ENCODE results near the gene CYP27A1. TPM values are rescaled to one million over a fixed set of nuclear protein-coding genes. Genes with fewer than 3 reads are reported as not detected.

Gene CYP27A1
- total RNA-seq, 1 donor from 2014 or later = 6.7 TPM

GRCh38 chr2:218856167-218856895 is 74.4 kb downstream of the CYP27A1 start:
- no peaks in the 10 kb centered on the region for H3K36me3 ChIP-seq
- H3K9me3 ChIP-seq (replicated peaks) = no peaks in the 10 kb centered on the region
- DNase-seq = no peak
- H3K4me1 ChIP-seq = peaks cover 29% of the 10 kb centered on the region
- H3K27ac ChIP-seq (replicated peaks) = no peak overlapping the region
- H3K4me3 ChIP-seq = no peak overlapping the region
- no peak for TF ChIP-seq CTCF (IDR thresholded peaks at IDR 0.05; ENCODE audit: borderline replicate concordance)
- intact Hi-C loops (cut with micrococcal nuclease) = no loop called here
- H3K27me3 ChIP-seq (ENCODE audit: low read depth) = peaks cover 98% of the 10 kb centered on the region

- DNase-seq = no peak
- H3K36me3 ChIP-seq = no peaks in the 10 kb centered on the region
- H3K4me1 ChIP-seq = peaks cover 29% of the 10 kb centered on the region
- no peak overlapping the region for H3K4me3 ChIP-seq
- no peak for TF ChIP-seq CTCF (IDR thresholded peaks at IDR 0.05; ENCODE audit: borderline replicate concordance)
- H3K27me3 ChIP-seq (ENCODE audit: low read depth) = peaks cover 98% of the 10 kb centered on the region
- no peak overlapping the region for H3K27ac ChIP-seq (replicated peaks)
- intact Hi-C loops (cut with micrococcal nuclease) = no loop called here
- no peaks in the 10 kb centered on the region for H3K9me3 ChIP-seq (replicated peaks)
These were observed 74.9 kb downstream of the CYP27A1 start for GRCh38 chr2:218856896-218857243.

- Histone ChIP-seq H3K4me3 (no peak overlapping the region), H3K4me1 (peaks cover 29% of the 10 kb centered on the region), H3K27ac (replicated peaks) (no peak overlapping the region), H3K27me3 (ENCODE audit: low read depth) (peaks cover 98% of the 10 kb centered on the region), H3K9me3 (replicated peaks) (no peaks in the 10 kb centered on the region), H3K36me3 (no peaks in the 10 kb centered on the region)
- intact Hi-C loops (cut with micrococcal nuclease) = no loop called here
- no peak for TF ChIP-seq CTCF (IDR thresholded peaks at IDR 0.05; ENCODE audit: borderline replicate concordance)
- no peak for DNase-seq
These were observed 75.6 kb downstream of the CYP27A1 start for GRCh38 chr2:218857371-218858137.

- Histone ChIP-seq H3K27ac (replicated peaks) (no peak overlapping the region), H3K36me3 (no peaks in the 10 kb centered on the region), H3K27me3 (ENCODE audit: low read depth) (peaks cover 98% of the 10 kb centered on the region), H3K4me1 (peaks cover 29% of the 10 kb centered on the region), H3K9me3 (replicated peaks) (no peaks in the 10 kb centered on the region), H3K4me3 (no peak overlapping the region)
- intact Hi-C loops (cut with micrococcal nuclease) = no loop called here
- DNase-seq = no peak
- no peak for TF ChIP-seq CTCF (IDR thresholded peaks at IDR 0.05; ENCODE audit: borderline replicate concordance)
These were observed 76.1 kb downstream of the CYP27A1 start for GRCh38 chr2:218858138-218858445.

- Histone ChIP-seq H3K4me1 (peaks cover 29% of the 10 kb centered on the region), H3K4me3 (peak overlapping the region; percentile 65), H3K36me3 (no peaks in the 10 kb centered on the region), H3K27me3 (ENCODE audit: low read depth) (peaks cover 98% of the 10 kb centered on the region), H3K9me3 (replicated peaks) (no peaks in the 10 kb centered on the region), H3K27ac (replicated peaks) (no peak overlapping the region)
- intact Hi-C loops (cut with micrococcal nuclease) = no loop called here
- DNase-seq = no peak
- TF ChIP-seq CTCF (IDR thresholded peaks at IDR 0.05; ENCODE audit: borderline replicate concordance) = no peak
These were observed 77.0 kb downstream of the CYP27A1 start for GRCh38 chr2:218858671-218859555.
